HEK293 (cell line): Measurements from ENCODE around the gene RCC1.

ENCODE experiments used
- CTCF ChIA-PET: fragments of 350-600 bp; formaldehyde crosslinking; extraction: SDS; loops from one replicate; lab custom pipeline; 2021; ENCODE audit warnings: antibody characterized with exemption; lab: Yijun Ruan, JAX
- POLR2A ChIA-PET: fragments of 300-600 bp; formaldehyde crosslinking; extraction: SDS; loops from one replicate; lab custom pipeline; 2020; ENCODE audit warnings: antibody characterized with exemption, inconsistent platforms; lab: Yijun Ruan, JAX
- H3K27ac ChIP-seq: fragments of 200-500 bp; sonication (Bioruptor generic); 2 replicates; pipeline ENCODE4 v1.5.1; 2014; ENCODE audit warnings: low read depth, low read length, control low read depth, inconsistent platforms; ENCODE audit errors: extremely low read depth
- H3K36me3 ChIP-seq, 2 experiments: fragments of 200-500 bp in 1 of 2; sonication (Bioruptor generic) in 1 of 2; 1 replicate in 1 of 2; 2 replicates in 1 of 2; pipeline ENCODE4 v1.5.1; 2014 to 2017; ENCODE audit warnings: inconsistent platforms in 2 of 2, low read length in 2 of 2; ENCODE audit not compliant: control insufficient read depth in 2 of 2, insufficient read depth in 1 of 2
- H3K4me1 ChIP-seq: fragments of 200-500 bp; sonication (Bioruptor generic); 2 replicates; pipeline ENCODE4 v1.5.1; 2014; ENCODE audit warnings: mild to moderate bottlenecking, low read length, inconsistent platforms; ENCODE audit not compliant: control insufficient read depth, insufficient read depth
- H3K4me3 ChIP-seq: 2 replicates; pipeline ENCODE4 v1.5.1; 2011; ENCODE audit warnings: low read depth, mild to moderate bottlenecking, control low read depth, low read length, moderate library complexity
- H3K9me3 ChIP-seq: fragments of 200-500 bp; sonication (Bioruptor generic); 2 replicates; pipeline ENCODE4 v1.5.1; 2014; ENCODE audit warnings: low read depth, low read length, inconsistent platforms; ENCODE audit not compliant: control insufficient read depth, insufficient read depth
- GFI1B ChIP-seq: fragments of 450-650 bp; formaldehyde crosslinking; IDR thresholded peaks from 2 replicates; pipeline ENCODE4 v1.5.1; 2016; ENCODE audit warnings: missing biosample characterization, missing genetic modification characterization
- KLF8 ChIP-seq: fragments of 450-650 bp; formaldehyde crosslinking; IDR thresholded peaks from 2 replicates; pipeline ENCODE4 v1.5.1; 2016; ENCODE audit warnings: missing biosample characterization, missing genetic modification characterization
- OSR2 ChIP-seq: fragments of 450-650 bp; formaldehyde crosslinking; IDR thresholded peaks from 2 replicates; pipeline ENCODE4 v1.5.1; 2016; ENCODE audit warnings: missing biosample characterization, missing genetic modification characterization
- ZNF19 ChIP-seq: fragments of 450-650 bp; formaldehyde crosslinking; IDR thresholded peaks from 2 replicates; pipeline ENCODE4; 2016; ENCODE audit warnings: missing biosample characterization, missing genetic modification characterization, low read depth
- ZNF221 ChIP-seq: fragments of 450-650 bp; formaldehyde crosslinking; IDR thresholded peaks from 2 replicates; pipeline ENCODE4 v1.5.1; 2017; ENCODE audit warnings: missing biosample characterization, missing genetic modification characterization, borderline replicate concordance
- ZNF350 ChIP-seq: fragments of 450-650 bp; formaldehyde crosslinking; IDR thresholded peaks from 2 replicates; pipeline ENCODE4 v1.5.0; 2017; ENCODE audit warnings: missing biosample characterization, mild to moderate bottlenecking, missing genetic modification characterization
- ZNF391 ChIP-seq: fragments of 450-650 bp; formaldehyde crosslinking; IDR thresholded peaks from 2 replicates; pipeline ENCODE4 v1.5.1; 2016; ENCODE audit warnings: low read depth, missing biosample characterization, missing genetic modification characterization, borderline replicate concordance
- ZNF394 ChIP-seq: fragments of 450-650 bp; formaldehyde crosslinking; IDR thresholded peaks from 2 replicates; pipeline ENCODE4 v1.5.1; 2016; ENCODE audit warnings: missing biosample characterization, missing genetic modification characterization, mild to moderate bottlenecking, moderate library complexity, borderline replicate concordance
- ZNF426 ChIP-seq: fragments of 450-650 bp; formaldehyde crosslinking; IDR thresholded peaks from 2 replicates; pipeline ENCODE4 v1.5.1; 2017; ENCODE audit warnings: missing biosample characterization, missing genetic modification characterization, mild to moderate bottlenecking, inconsistent platforms, moderate library complexity
- ZNF510 ChIP-seq: fragments of 450-650 bp; formaldehyde crosslinking; IDR thresholded peaks from 2 replicates; pipeline ENCODE4 v1.5.1; 2018; ENCODE audit warnings: mild to moderate bottlenecking, missing genetic modification characterization, missing biosample characterization; ENCODE audit not compliant: insufficient replicate concordance
- ZNF626 ChIP-seq: fragments of 450-650 bp; sonication (Bioruptor Pico); formaldehyde crosslinking; IDR thresholded peaks from 2 replicates; pipeline ENCODE4 v1.5.1; 2018; ENCODE audit warnings: missing biosample characterization, missing genetic modification characterization, inconsistent platforms
- ZNF670 ChIP-seq: fragments of 450-650 bp; formaldehyde crosslinking; IDR thresholded peaks from 2 replicates; pipeline ENCODE4 v1.5.1; 2016; ENCODE audit warnings: missing biosample characterization, missing genetic modification characterization, low read depth
- ZNF776 ChIP-seq: fragments of 450-650 bp; formaldehyde crosslinking; IDR thresholded peaks from 2 replicates; pipeline ENCODE4 v1.5.0; 2017; ENCODE audit warnings: missing biosample characterization, missing genetic modification characterization, borderline replicate concordance
- TF ChIP-seq, protein P1 (sequence below): fragments of 450-650 bp; formaldehyde crosslinking; IDR thresholded peaks from 2 replicates; pipeline ENCODE4 v1.5.1; 2016; ENCODE audit warnings: missing biosample characterization, missing genetic modification characterization
- TF ChIP-seq, protein P2 (sequence below): IDR thresholded peaks from 2 replicates; pipeline ENCODE4 v1.6.1; 2011; ENCODE audit warnings: mild to moderate bottlenecking, low read depth, low read length, borderline replicate concordance
- TF ChIP-seq, protein P3 (sequence below): fragments of 450-650 bp; formaldehyde crosslinking; IDR thresholded peaks from 2 replicates; pipeline ENCODE4 v1.5.1; 2016; ENCODE audit warnings: missing biosample characterization, missing genetic modification characterization
- TF ChIP-seq, protein P4 (sequence below): fragments of 450-650 bp; formaldehyde crosslinking; IDR thresholded peaks from 2 replicates; pipeline ENCODE4 v1.5.1; 2017; ENCODE audit warnings: missing biosample characterization, missing genetic modification characterization
- TF ChIP-seq, protein P5 (sequence below): fragments of 450-650 bp; formaldehyde crosslinking; IDR thresholded peaks from 2 replicates; pipeline ENCODE4 v1.5.0; 2017; ENCODE audit warnings: missing biosample characterization, missing genetic modification characterization, borderline replicate concordance
- TF ChIP-seq, protein P6 (sequence below): fragments of 450-650 bp; formaldehyde crosslinking; IDR thresholded peaks from 2 replicates; pipeline ENCODE4 v1.5.1; 2016; ENCODE audit warnings: missing biosample characterization, missing genetic modification characterization, borderline replicate concordance
- TF ChIP-seq, protein P7 (sequence below): fragments of 450-650 bp; formaldehyde crosslinking; conservative IDR thresholded peaks from 2 replicates; pipeline ENCODE4 v1.5.1; 2016; ENCODE audit warnings: low read depth, missing biosample characterization, missing genetic modification characterization

RCC1 gene

DNA sequence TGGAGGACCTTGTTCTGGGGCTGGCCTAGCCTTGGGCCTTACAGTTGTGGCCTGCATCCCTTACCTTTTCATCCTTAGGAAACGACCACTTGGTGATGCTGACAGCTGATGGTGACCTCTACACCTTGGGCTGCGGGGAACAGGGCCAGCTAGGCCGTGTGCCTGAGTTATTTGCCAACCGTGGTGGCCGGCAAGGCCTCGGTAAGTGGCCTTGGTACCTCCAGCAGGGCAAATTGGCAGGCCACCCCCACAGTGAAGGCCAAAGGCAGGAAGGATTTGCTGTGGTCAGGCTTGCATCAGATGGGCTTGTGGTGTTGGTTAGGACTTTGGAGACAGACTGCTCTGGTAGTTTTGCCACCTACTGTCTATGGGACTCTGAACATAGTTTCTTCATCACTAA, 29.3 kb downstream of the RCC1 start:
- CTCF ChIA-PET = no interaction called here

More for the DNA sequence above, 29.3 kb downstream of the RCC1 start:
- POLR2A ChIA-PET = no interaction called here
- Histone ChIP-seq H3K4me1 (no peaks in the 10 kb centered on the region), H3K36me3 (peaks cover 17 to 77% of the 10 kb centered on the region in 2 experiments), H3K4me3 (no peak overlapping the region), H3K27ac (no peak overlapping the region), H3K9me3 (no peaks in the 10 kb centered on the region)
- TF ChIP-seq, protein P1, sequence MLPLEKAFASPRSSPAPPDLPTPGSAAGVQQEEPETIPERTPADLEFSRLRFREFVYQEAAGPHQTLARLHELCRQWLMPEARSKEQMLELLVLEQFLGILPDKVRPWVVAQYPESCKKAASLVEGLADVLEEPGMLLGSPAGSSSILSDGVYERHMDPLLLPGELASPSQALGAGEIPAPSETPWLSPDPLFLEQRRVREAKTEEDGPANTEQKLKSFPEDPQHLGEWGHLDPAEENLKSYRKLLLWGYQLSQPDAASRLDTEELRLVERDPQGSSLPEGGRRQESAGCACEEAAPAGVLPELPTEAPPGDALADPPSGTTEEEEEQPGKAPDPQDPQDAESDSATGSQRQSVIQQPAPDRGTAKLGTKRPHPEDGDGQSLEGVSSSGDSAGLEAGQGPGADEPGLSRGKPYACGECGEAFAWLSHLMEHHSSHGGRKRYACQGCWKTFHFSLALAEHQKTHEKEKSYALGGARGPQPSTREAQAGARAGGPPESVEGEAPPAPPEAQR (tag by site-specific recombination) = no peak
- TF ChIP-seq, protein P2, sequence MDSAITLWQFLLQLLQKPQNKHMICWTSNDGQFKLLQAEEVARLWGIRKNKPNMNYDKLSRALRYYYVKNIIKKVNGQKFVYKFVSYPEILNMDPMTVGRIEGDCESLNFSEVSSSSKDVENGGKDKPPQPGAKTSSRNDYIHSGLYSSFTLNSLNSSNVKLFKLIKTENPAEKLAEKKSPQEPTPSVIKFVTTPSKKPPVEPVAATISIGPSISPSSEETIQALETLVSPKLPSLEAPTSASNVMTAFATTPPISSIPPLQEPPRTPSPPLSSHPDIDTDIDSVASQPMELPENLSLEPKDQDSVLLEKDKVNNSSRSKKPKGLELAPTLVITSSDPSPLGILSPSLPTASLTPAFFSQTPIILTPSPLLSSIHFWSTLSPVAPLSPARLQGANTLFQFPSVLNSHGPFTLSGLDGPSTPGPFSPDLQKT = no peak
- TF ChIP-seq, protein P3, sequence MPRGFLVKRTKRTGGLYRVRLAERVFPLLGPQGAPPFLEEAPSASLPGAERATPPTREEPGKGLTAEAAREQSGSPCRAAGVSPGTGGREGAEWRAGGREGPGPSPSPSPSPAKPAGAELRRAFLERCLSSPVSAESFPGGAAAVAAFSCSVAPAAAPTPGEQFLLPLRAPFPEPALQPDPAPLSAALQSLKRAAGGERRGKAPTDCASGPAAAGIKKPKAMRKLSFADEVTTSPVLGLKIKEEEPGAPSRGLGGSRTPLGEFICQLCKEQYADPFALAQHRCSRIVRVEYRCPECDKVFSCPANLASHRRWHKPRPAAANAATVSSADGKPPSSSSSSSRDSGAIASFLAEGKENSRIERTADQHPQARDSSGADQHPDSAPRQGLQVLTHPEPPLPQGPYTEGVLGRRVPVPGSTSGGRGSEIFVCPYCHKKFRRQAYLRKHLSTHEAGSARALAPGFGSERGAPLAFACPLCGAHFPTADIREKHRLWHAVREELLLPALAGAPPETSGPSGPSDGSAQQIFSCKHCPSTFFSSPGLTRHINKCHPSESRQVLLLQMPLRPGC = no peak
- TF ChIP-seq ZNF391 (tag by site-specific recombination) (no peak), GFI1B (tag by site-specific recombination) (no peak), ZNF426 (tag by site-specific recombination) (no peak), OSR2 (tag by site-specific recombination) (no peak), ZNF19 (tag by site-specific recombination) (no peak), ZNF394 (tag by site-specific recombination) (no peak), ZNF510 (tag by site-specific recombination) (no peak), ZNF670 (no peak), ZNF776 (tag by site-specific recombination) (no peak), ZNF221 (tag by site-specific recombination) (no peak), ZNF626 (tag by site-specific recombination) (no peak), ZNF350 (tag by site-specific recombination) (no peak), KLF8 (tag by site-specific recombination) (no peak)
- TF ChIP-seq, protein P4, sequence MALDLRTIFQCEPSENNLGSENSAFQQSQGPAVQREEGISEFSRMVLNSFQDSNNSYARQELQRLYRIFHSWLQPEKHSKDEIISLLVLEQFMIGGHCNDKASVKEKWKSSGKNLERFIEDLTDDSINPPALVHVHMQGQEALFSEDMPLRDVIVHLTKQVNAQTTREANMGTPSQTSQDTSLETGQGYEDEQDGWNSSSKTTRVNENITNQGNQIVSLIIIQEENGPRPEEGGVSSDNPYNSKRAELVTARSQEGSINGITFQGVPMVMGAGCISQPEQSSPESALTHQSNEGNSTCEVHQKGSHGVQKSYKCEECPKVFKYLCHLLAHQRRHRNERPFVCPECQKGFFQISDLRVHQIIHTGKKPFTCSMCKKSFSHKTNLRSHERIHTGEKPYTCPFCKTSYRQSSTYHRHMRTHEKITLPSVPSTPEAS = no peak
- TF ChIP-seq, protein P5, sequence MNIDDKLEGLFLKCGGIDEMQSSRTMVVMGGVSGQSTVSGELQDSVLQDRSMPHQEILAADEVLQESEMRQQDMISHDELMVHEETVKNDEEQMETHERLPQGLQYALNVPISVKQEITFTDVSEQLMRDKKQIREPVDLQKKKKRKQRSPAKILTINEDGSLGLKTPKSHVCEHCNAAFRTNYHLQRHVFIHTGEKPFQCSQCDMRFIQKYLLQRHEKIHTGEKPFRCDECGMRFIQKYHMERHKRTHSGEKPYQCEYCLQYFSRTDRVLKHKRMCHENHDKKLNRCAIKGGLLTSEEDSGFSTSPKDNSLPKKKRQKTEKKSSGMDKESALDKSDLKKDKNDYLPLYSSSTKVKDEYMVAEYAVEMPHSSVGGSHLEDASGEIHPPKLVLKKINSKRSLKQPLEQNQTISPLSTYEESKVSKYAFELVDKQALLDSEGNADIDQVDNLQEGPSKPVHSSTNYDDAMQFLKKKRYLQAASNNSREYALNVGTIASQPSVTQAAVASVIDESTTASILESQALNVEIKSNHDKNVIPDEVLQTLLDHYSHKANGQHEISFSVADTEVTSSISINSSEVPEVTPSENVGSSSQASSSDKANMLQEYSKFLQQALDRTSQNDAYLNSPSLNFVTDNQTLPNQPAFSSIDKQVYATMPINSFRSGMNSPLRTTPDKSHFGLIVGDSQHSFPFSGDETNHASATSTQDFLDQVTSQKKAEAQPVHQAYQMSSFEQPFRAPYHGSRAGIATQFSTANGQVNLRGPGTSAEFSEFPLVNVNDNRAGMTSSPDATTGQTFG (tag by site-specific recombination) = no peak
- TF ChIP-seq, protein P6, sequence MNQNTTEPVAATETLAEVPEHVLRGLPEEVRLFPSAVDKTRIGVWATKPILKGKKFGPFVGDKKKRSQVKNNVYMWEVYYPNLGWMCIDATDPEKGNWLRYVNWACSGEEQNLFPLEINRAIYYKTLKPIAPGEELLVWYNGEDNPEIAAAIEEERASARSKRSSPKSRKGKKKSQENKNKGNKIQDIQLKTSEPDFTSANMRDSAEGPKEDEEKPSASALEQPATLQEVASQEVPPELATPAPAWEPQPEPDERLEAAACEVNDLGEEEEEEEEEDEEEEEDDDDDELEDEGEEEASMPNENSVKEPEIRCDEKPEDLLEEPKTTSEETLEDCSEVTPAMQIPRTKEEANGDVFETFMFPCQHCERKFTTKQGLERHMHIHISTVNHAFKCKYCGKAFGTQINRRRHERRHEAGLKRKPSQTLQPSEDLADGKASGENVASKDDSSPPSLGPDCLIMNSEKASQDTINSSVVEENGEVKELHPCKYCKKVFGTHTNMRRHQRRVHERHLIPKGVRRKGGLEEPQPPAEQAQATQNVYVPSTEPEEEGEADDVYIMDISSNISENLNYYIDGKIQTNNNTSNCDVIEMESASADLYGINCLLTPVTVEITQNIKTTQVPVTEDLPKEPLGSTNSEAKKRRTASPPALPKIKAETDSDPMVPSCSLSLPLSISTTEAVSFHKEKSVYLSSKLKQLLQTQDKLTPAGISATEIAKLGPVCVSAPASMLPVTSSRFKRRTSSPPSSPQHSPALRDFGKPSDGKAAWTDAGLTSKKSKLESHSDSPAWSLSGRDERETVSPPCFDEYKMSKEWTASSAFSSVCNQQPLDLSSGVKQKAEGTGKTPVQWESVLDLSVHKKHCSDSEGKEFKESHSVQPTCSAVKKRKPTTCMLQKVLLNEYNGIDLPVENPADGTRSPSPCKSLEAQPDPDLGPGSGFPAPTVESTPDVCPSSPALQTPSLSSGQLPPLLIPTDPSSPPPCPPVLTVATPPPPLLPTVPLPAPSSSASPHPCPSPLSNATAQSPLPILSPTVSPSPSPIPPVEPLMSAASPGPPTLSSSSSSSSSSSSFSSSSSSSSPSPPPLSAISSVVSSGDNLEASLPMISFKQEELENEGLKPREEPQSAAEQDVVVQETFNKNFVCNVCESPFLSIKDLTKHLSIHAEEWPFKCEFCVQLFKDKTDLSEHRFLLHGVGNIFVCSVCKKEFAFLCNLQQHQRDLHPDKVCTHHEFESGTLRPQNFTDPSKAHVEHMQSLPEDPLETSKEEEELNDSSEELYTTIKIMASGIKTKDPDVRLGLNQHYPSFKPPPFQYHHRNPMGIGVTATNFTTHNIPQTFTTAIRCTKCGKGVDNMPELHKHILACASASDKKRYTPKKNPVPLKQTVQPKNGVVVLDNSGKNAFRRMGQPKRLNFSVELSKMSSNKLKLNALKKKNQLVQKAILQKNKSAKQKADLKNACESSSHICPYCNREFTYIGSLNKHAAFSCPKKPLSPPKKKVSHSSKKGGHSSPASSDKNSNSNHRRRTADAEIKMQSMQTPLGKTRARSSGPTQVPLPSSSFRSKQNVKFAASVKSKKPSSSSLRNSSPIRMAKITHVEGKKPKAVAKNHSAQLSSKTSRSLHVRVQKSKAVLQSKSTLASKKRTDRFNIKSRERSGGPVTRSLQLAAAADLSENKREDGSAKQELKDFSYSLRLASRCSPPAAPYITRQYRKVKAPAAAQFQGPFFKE (tag by site-specific recombination) = no peak
- TF ChIP-seq, protein P7, sequence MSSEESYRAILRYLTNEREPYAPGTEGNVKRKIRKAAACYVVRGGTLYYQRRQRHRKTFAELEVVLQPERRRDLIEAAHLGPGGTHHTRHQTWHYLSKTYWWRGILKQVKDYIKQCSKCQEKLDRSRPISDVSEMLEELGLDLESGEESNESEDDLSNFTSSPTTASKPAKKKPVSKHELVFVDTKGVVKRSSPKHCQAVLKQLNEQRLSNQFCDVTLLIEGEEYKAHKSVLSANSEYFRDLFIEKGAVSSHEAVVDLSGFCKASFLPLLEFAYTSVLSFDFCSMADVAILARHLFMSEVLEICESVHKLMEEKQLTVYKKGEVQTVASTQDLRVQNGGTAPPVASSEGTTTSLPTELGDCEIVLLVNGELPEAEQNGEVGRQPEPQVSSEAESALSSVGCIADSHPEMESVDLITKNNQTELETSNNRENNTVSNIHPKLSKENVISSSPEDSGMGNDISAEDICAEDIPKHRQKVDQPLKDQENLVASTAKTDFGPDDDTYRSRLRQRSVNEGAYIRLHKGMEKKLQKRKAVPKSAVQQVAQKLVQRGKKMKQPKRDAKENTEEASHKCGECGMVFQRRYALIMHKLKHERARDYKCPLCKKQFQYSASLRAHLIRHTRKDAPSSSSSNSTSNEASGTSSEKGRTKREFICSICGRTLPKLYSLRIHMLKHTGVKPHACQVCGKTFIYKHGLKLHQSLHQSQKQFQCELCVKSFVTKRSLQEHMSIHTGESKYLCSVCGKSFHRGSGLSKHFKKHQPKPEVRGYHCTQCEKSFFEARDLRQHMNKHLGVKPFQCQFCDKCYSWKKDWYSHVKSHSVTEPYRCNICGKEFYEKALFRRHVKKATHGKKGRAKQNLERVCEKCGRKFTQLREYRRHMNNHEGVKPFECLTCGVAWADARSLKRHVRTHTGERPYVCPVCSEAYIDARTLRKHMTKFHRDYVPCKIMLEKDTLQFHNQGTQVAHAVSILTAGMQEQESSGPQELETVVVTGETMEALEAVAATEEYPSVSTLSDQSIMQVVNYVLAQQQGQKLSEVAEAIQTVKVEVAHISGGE = no peak
